Stimulated activated CD8-positive, alpha-beta memory T cell treated with anti-CD3 and anti-CD28 coated beads, Interleukin-4, amount 100 ng/mL, for 4 hours (primary cell): Measurements from ENCODE around the gene STK32C.
"Not testable (repeated sequence)": the region's sequence is repeated elsewhere in the genome, so short reads cannot be mapped to it uniquely, and the experiment has no call there.

Experiments used
- DNase-seq, 2 donors: peaks; one replicate each; pipeline ENCODE4 v3.0.0-alpha.2; 2020; ENCODE audit warnings: low read depth in 2 of 2, low spot score in 1 of 2

Gene STK32C

DNA sequence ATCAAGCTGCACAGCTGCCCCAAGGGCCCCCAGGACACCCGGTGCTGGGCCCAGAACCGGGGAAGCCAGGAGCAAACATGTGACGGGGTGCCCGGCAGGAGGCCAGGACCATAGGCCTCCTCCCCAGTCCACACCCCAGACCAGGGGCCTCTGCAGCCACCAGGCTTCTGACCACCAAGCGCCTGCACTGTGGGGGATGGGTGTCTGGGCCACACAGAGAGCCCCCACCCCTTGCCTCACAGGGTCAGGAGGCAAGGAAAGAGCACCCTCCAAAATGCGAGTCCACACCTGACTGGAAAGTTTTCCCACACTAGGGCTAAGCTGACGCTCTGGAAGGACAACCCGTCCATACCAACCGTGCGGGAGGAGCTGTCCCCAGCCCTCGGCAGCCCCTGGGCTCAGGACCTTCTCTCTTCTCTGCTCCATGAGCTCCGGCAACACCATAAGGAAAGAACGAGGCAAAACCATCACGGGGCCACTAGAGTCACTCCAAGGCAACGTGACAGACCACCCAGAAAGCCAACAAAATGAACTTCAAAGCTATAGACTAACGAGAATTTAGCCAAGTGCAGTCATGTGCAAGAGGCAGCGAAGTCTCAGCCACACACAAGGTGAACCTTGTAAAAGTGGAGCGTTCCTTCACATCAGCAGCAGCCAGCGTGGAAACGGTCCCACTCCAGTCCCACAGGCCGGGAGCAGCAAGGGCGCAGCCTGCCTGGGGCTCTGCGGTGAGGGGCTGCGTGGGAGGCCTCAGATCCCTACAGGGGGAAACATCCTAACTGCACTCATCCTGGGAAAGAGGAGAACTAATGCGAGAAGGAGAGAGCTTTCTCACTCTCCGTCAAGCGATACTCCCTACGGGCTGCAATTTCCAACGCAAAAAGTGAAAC, 5.1 kb downstream of the STK32C start:
- DNase-seq: no peak

DNA sequence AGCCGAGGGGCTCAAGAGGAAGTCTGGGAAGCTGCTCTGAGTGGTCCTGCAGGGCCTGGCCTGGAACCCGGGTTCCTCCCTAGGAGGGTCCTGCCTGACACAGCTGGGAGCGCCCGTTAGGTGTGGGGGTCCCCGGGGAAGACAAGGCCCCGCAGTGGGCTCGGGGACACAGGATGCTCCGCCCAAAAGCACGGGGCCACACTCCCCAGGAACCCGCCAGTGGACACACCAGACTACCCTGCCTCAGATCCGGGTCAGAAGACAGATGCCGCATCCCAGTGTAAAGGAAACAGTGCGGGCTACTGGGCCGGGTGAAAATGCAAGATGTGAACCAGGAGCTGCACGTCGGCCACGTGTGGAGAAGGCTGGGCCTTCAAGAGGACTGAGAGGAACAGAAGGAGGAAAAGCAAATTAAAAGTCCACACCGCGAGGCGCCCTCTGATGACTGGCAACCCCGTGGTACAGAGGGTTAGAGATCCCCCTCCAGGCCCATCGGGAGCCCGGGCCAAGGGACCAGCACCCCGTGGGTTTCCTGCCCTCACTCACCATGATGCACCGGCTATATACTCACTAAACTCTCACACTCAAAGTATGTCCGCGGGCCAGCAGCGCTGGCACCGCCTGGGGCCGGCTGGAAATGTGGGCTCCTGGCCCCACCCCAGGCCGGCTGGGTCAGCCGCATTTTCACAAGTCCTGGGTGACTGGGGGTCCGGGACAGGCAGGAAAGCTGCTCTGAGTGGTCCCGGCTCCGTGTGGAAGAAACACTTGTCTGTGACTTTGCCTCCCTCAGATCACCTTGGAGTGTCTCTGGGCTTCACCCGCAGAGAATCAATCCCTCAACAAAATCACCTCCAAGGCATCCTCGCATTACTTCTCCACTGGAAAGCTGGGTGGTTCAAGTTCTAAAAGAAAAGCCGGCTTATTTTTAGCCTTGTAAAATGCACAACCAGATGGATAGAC, 6.1 kb downstream of the STK32C start:
- no peak for DNase-seq

DNA sequence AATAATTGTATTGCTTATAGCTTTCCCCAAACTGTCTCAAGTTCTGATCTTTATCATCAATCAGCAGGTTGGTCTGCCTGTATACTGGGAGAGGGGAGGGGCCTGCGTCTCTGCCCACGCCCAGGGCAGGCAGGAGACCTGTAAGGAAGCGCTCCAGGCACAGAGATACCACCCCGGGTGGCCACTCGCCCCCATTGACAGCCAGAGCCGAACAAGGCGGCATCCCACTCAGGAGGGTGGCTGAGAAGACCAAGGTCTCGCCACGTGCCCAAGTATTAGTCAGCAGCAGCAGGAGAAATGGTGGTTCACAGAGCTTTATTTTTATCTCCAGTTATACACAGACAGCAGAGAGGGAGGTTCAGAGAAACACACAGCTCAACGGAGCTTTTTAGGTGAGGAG, 7.2 kb downstream of the STK32C start:
- DNase-seq: no peak

DNA sequence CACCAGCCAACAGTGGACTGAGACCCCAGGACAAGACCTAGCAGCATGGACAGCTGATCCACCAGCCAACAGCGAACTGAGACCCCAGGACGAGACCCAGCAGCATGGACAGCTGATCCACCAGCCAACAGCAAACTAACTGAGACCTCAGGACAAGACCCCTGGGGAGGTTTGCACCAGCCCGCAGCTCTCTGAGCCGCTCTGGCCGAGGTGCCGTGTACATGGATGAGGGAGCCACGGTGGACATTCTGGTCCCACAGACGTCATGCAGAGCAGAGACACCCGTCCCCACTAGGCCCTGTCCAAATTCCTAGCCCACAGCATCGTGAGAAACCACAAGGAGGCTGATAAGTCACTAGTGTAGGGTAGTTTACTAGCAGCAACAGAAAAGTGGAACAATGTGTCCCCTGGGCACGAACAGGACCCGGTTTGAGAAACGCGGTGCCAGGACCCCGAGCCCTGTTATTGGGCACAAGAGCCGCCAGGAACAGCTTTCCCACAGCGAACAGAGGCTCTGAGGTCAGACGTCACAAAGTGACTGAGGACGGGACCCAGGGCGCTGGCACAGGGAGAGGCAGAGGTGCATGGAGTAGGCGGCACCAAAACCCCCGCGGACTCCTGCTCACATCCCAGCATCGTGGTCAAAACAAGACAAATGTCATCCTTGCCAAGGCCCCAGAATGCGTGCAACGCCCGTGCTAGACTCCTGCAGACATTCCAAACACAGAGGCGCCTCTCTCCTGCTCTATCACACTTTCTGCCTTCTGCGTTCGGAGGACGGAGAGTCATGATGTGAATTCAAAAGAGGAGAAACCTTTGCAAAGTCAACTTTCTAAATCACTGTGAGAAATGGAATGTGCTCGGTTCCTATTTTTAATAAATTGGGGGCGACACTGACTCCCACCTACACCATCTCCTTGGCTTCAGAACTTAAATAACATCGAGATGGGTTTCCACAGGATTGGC, 8.1 kb downstream of the STK32C start:
- no peak for DNase-seq

DNA sequence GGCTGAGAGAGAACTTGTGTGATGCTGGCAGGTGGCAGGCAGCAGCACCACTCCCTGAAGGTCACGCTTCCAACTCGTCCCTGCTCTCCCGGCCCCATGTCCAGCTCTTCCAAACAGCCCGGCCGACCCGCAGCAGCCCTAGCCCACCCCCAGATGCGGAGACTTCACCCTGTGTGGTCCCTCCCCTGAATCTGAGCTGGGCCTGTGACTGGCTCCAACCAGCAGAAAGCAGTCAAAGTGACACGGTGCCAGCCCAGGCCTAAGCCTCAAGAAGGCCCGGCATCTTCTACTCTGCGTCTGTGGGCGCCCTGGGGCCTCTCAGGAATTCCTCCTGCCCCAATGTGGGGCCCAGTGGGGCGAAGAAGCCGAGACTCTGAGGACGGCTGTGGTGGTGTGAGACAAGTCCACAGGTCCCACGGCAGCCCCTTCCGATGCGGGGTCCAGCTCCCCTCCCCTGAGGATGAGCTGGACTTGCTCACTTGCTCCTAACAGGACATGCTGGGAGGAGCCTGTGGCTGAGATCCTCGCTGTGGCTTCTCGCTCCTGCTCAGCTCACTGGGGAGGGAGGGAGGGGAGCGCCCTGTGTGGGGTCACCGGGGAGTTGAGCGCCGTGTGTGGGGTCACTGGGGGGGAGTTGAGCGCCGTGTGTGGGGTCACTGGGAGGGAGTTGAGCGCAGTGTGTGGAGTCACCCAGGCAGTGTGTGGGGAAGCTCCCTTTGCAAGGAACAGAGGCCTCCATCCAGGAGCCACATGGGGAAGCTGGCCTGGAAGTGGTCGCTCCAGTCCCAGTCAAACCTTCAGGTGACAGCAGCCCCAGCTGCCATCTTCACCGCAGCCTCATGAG, 9.5 kb downstream of the STK32C start:
- DNase-seq: no peak

DNA sequence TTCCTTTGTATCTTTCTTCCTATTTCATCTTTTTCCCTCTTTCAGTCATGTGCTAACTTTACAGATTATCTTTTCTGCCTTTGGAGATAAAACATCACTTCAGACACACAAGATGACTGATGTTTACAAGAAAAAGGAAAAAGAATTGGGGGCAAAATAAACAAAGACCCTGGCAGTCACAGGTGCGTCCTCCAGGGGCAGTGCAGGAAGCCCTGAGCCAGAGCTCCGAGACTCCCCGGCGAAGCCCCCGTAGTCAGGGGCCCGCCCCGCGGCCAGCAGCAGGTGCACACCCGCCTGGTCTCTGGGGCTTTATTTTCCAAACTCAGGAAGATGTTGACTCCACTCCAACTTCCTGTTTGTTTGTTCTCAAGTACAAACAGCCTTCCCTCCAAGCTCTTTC, 10.2 kb downstream of the STK32C start:
- DNase-seq: no peak

DNA sequence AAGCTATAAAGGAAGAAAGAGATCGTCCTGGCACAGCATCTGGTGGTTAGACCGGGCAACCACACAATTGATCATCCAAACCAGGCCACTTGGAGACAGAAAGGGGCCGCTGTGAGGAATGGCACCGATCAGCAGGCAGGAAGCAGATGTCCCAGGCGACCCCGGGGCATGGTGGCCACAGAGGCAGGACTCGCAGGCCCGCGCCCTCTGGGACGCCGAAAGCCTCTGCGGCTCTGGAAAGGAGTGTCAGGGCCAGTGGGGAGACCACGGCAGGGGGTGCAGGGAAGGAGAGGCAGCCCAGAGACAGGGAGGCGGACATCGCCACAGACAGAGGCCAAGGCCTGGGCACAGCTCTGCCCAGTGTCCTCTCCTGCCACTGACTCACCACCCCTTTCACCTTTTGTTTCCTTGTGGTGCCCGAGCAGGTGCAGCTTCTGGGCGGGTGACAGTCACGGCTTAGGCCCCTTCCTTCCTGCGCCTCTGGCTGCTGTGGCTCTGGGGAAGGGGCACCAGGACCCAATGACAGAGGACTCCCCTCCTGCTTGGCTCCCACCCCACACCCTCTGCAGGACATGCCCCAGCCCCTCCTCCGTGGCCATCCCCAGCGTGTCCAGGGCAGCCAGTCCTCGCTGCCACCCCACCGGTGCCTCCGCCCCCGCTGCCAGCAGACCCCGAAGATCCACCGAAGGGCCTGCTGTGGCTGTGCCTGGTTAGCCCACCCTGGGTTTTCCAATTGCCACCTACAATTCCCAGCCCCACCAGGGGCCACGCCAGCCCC, 10.9 kb downstream of the STK32C start:
- no peak for DNase-seq

DNA sequence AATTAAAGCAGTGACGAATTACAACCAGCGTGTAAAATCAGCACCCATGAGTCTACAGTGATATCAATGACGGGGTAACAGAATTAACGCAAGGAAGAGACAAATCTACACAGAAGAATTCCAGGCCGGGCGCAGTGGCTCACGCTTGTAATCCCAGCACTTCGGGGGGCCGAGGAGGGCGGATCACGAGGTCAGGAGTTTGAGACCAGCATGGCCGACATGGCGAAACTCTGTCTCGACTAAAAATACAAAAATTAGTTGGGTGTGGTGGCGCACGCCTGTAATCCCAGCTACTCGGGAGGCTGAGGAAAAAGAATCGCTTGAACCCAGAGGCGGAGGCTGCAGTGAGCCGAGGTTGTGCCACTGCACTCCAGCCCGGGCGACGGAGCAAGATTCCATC, 12.3 kb downstream of the STK32C start:
- DNase-seq: not testable (repeated sequence)

DNA sequence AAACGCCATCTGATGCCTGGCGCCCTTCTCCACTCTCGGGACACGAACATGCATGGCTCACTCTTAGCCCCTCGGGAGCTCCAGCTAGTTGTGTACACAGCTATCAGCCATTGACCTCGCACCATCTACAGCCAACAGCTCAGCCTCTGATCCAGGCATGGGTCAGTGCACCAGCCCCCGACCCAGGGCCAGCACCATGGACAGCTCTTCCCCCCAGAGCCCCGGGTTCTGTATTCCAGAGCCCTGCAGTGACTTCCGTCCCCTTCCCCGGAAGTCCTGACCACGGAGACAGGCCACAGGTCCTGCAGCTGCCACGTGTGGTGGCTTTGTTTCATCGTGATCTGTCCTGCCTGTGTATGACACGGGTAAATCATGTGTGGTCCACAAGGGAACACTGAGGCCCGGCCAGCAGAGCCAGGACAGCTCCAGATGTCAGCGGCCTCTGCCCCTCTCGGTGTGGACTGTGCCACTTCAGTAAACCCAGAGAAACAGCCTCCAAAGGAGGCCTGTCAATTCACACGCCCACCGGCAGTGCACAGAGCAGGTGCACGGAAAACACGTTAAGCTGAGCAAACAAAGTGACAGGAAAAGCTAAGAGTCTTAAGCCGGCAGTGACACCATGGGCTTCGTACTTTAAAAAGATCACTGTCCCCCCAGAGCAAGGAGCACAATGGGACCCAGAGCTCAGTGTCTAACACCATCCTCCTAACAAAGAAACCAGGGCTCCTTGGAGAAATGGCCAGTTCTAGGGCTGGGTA, 13.0 kb downstream of the STK32C start:
- no peak for DNase-seq

DNA sequence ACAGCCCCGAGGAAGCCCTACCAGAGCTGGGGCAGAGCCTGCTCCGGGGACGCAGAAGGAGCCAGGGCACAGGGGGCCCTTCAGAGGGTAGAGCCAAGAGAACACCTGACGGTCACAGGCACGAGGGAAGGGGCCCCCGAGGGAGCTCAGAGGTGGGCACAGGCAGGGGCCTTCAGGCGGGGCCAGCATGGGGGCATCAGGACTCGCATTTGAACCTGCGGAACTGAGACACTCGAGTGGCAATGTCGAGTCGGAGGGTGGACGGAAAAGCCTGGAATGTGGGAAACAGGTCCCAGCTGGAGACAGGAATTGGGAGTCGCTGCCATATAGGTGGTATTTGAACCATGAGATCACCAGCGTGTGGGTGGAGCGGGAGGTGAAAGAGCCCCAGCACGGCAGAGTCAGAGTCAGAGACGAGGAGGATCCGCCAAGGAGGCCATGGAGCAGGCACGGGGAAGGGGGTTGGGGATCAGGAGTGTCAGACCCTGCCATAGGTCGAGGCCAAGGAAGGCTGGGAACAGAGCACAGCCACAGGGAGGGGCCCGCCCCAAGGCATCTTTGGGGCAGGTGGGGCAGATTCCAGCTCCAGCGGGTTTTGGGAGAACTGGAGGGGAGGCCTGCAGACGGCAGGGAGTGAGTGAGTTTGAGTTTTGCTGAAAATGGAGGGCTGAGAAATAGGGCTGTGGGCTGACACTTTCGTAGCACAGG, 13.8 kb downstream of the STK32C start:
- DNase-seq: no peak

DNA sequence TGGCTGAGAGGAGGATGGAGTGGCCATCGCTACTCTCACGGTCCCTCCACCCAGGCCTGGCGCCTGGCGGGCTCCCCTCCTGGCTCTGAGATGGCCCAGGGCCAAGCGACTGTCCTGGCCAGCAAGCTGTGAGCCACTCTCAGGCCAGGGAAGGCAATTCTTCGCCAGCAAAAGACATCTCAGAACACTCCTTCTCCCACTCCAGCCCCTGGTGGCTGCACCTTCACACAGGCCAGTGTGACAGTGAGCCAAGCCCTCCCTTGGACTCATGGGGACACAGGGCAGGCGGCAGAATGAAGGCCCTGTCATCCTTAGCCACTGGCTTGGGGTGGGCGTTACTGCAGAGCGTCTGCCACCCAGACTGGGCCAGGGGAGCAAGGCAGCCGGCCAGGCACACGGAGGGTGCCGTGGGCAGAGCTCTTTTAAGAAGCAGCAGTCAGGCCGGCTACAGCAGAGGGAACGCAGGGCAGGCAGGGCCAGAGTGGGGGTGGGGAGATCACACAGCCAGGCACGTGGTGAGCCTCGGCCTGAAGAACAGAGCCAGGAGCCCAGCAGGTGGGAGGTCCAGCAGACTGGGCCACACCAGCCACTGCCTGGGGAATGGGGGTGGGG, 14.4 kb downstream of the STK32C start:
- DNase-seq: no peak

DNA sequence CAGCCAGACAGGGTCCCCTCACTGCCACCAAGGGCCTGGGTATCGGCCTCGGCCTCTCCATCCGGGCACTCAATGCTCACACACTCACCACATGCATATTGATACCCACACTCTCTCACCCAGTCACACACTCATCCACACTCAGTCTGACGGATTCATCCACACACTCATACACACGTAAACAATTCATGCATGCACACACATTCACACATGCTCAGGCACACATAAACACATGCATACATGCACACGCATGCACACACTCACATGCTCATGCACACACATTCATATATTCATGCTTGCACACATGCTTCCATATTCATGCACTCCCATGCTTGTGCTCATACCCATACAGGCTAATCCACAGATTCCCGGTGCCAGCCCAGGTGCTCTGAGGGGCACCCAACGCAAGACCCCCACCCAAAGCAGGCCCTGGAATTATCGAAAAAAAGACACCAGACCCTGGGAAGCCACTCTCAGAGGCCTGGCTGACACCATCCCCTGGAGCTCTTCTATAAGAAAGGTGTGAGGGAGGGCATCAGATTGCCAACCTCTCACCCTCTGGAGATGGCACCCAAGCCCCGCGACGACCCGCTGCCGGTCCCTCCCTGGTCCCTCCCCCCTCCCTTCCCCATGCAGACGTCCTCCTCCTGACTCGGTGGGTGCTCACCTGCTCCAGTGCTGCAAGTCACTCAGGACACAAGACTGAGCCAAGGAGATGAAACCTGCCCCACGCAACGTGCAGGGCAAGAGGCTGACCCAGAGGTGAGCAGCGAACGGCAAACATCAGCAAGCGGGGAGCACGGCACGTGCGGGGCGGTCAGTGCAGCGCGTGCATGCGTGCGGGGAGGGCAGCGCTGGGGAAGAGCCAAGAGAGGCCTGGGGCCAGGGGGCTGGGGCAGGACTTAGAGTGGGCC, 15.2 kb downstream of the STK32C start:
- no peak for DNase-seq

DNA sequence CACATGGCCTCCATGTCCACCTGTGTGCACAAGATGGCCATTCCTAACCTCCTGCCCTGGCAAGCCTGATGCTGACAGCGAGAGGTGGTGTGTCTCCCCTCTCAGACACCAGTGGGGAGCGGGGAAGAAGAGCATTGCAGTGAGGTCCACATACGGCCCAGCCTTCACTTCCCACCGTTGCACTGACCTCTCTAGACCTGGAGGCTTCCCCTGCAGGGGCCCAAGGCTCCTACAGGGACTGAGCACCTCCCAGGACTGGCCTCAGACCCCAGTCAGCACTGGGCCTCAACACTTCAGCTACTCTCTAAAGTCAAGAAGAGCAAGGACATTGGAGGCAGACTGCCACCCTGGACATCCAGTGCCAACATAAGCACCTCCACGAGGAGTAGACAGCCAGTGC, 15.9 kb downstream of the STK32C start:
- no peak for DNase-seq

DNA sequence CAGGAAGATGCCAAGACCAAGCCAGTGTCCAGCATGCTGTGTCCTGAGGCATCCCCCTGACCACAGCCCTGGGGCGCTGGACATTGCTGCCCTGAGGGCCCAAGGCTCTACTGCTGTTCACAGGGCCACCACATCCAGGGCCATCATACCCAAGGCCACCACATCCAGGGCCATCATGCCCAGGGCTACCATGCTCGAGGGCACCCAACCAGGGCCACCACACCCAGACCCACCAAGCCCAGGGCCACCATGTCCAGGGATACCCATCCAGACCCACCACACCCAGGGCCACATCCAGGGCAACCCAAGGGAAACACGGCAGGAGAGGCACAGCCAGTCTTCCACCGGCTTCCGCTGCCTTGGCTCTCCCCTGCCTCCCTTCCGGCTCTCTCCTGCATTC, 17.1 kb downstream of the STK32C start:
- no peak for DNase-seq

DNA sequence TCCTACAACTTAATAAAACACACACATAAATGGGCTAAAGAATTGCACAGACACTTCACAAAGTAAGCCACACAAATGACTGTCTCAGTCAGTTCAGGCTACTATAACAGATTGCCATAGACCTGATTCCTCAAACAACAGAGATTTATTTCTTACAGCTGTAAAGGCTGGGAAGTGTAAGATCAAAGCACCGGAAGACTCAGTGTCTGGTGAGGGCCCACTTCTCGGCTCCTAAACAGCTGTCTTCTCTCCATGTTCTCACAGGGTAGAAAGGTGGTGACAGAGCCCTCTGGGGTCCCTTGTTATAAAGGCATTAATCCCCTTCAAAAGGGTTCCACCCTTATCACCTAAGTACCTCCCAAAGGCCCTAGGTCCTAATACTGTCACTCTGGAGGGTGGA, 18.3 kb downstream of the STK32C start:
- DNase-seq: no peak

DNA sequence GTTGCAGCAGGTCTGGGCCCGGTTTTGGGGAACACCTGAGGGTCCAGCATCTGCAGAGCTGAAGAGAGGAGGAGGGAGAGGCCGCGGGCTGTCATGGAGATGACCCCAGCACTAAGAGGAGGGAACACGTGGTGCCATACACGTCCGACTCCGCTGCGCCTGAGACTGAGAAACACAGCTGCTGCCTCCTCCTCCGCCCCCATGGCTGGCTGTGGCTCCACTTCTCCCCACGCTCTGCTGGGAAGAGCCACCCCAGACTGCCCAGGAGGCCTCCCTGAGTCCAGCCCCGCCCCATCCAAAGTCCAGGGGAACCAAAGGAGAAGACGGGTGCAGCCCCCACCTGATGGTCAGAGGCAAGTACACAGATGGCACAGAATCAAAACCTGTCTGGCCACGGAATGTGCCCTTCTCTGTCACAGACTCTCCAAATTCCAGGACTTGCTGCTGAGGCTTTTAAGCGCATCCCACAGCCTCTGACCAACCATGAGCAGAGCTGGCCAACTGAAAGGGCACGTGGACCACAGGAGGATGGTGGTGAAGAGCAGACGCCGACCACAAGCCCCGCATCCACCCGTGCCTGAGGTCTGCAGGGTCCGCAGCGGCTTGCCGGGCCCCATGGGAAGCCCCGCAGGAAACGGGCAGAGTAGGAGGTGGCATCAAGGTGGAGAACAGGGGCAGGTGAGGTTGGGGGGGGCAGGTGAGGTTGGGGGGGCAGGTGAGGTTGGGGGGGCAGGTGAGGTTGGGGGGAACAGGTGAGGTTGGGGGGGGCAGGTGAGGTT, 24.0 kb downstream of the STK32C start:
- no peak for DNase-seq
